Activated CD8-positive, alpha-beta T cell treated with anti-CD3 and anti-CD28 coated beads, Interleukin-2, amount 10 ng/mL, durations not matched to agents 7 days and 5 days (primary cell): ENCODE data around the gene CEP290. TPM values are rescaled to one million over a fixed set of nuclear protein-coding genes. Genes with fewer than 3 reads are reported as not detected.

ENCODE experiments used
- total RNA-seq, 2 experiments: library from RNA; stranded (reverse); gene quantifications; one replicate each; pipeline ENCODE4 v1.2.3, GENCODE V29; 2021

Gene CEP290
- total RNA-seq, 2 experiments from 2014 or later: 10.3 to 10.6 TPM

Other genes starting within 250 kb of the CEP290 start
- gene C12orf50, start 112.7 kb downstream of the CEP290 start, total RNA-seq: under 1 TPM in 1 of 2 experiments, not detected in 1; 0.11 TPM
- gene TMTC3, start 219 bp upstream of the CEP290 start, total RNA-seq: 1 to 10 TPM; 5.3 to 5.4 TPM